Right forelimb (tissue), 1 donor: ENCODE measurements around the gene MAB21L4.

Source experiments
- DNase-seq: peaks from one replicate; pipeline ENCODE4 v3.0.0-alpha.2; 2018

The MAB21L4 gene

GRCh38 chr2:240895656-240896388 is at the start of gene MAB21L4:
Gene MAB21L4, minus strand, starts transcription at chr2:240896156. Its CDS starts 159 bp downstream, at chr2:240895997.
- no peak for DNase-seq

DNA sequence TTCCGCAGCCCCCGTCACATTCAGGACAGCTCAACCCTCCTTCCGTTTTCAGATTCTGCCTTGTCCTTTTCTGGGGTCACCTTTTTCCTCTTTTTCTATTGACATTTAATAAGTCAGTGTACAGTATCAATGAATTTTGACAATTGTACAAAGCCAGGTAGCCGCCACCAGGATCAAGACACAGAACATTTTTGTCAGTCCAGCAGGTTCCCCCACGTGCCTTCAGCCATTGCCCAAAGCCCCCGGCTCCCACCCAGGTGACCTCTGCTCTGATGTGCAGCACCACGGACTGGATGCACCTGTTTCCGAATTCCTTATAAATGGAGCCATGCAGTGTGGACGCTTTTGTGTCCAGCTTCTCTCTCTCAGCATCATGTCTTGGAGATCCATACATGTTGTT is 40.1 kb upstream of the MAB21L4 start:
- DNase-seq, result peak; percentile 3

DNA sequence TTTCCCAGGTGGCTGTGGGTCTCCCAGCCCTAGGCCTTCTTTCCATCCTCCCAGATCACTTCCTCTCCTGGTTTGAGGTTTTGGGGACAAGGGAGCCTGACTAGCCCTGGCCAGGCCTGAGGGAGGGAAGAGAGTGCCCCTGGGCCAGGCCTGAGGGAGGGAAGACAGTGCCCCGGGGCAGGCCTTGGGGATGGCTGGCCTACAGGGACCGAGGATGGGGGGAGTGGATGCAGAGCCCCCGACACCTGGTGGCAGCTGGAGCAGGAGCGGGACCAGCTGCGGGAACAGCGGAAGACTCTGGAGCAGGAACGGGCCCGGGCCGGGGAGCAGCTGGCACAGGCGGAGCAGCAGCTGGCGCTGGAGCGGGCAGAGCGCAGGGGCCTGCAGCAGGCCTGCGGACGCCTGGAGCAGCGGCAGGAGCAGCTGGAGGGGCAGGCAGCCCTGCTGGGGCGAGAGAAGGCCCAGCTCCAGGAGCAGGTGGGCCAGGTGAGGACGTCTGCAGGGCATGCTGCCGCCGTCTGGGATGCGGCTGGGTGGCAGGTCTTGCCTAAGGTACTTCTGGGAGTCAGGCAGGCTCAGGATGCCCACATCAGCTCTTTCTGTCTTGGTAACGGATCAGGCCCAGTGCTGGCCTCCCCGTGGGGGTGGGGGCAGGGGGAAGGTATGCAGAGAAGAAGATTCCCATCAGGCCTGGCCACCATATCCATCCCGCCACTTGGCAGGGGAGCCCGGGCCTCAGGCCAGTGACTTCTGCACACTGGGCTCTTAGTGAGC is 39.3 kb upstream of the MAB21L4 start:
- peak; percentile 56 for DNase-seq

GRCh38 chr2:240934701-240935102 is 38.7 kb upstream of the MAB21L4 start:
- DNase-seq, result no peak

DNA sequence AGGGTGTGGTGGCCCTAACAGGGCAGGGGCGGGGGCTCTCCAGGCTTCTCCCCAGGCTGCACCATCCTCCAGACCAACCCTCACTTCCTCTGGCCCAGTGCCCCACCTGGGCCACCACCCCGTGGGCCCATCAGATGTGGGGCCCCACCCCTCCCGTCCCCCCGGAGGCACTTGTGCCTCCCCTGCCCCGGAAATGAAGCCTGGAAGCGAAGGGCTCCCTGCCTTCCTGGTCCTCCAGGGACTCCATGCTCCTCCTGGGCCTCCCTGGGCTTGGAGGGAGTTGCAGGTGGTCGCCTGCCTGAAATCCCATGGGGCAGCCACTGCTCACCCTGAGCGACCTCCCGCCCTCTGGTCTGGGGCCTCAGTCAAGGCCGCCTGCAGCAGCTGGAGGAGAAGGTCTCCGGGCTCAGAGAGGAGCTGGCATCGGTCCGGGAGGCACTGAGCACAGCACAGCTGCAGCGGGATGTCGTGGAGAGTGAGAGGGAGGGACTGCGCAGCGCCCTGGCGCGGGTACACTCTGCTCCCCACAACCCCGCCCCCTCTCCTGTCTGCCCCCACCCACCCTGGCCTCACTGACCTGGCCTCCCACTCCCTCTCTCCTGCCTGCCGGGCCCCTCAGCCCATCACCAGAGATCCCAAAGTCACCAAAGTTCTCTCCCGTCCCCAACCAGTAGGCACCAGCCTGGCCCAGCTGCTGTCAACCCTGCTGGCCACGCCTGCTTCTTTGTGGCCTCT is 38.2 kb upstream of the MAB21L4 start:
- DNase-seq, result peak; percentile 34

GRCh38 chr2:240933048-240933965 is 37.4 kb upstream of the MAB21L4 start:
- peak; percentile 45 for DNase-seq

GRCh38 chr2:240932724-240933047 is 36.7 kb upstream of the MAB21L4 start:
- DNase-seq, result no peak

DNA sequence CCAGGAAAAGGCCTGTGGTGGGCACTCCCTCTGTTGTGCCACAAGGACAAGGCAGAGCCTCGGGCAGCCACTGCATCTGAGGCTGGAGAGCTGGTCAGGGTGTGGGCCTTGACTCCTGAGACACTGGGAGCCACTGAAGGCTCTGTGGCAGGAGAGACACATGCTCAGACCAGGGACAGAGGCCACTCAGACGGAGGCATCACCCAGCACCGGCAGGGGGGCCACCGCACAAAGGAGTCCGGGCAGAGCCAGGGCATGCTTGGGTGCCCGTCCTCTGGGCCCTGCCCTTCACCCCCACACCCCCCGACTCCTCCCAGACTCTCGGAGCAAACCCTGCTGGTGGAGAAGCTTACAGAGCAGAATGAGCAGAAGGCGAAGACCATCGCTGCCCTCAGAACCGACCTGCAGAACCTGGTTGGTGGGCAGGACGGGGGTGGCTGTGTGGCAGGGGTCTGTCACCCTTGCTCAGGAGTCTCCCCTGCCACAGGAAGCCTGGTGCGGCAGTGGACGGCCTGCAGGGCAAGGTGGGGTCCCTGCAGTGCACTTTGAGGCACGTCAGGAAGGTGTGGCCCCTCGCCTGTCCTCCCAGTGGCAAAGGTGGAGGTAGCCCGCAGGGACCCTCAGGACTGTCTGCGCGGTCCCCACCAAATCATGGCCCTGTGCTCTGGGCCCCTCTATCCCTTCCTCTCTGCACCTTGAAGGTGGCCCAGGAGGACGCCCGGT is 36.2 kb upstream of the MAB21L4 start:
- DNase-seq, result peak; percentile 39

DNA sequence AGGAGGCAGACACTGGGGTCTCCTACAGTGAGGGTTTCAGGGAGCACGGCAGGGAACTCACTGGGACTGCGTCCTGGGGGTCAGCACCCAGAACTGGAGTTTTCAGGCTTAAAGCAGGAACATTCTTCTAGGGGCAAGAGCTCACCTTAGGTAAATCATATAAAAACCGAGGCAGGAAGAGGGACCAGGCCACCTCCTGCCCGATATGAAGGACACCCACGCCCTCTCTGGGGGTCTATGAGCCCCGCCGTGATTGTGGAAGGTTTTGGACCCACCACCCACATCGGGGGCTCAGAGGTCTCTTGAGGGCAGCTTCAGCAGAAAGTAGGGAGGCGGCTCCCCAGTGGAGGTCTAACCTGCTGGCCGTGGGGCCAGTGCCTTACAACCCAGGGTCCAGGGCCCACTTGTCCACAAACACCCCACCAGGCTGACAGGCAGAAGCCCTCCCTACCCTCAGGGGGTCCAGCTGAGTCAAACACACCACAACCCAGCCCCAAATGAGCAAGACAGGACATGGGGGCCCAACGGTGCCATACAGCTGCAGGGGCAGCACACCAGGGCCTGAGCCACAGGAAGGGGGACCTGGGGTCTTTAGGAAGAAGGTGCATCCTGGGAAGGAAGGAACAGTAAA is 35.5 kb upstream of the MAB21L4 start:
- DNase-seq, result peak; percentile 11

DNA sequence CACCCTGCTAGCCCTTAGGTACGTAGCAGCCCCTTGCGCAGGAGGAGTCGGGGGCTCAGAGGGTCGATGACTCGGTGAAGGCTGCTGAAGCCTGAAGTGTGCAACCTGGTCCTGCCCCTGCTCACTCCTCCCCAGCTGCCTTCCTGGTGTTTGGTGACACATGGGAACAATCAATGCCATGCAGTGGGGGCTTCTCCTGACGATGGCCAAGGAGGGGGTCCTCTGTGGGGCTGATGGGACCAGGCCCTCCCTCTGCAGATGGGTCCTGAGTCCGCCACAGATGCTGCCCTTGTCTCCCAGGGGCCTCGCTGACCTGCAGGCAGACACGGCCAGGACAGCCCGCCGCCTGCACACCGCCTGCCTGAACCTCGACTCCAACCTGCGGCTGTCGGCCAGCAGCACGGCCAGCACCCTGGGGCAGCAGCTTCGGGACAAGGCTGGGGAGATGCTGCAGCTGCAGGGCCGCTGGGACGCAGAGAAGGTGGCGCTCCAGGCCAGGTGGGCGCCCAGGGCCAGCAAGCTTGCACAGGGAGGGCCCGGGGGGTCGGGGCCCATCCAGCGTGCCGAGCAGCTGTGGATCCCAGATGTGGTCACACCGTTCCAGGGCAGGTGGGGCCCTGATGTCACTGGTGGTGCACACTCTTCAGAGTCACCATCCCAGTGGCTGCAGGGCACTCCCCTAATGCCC is 34.8 kb upstream of the MAB21L4 start:
- peak; percentile 30 for DNase-seq

- peak; percentile 33 for DNase-seq
Measured at GRCh38 chr2:240930096-240930630, 34.2 kb upstream of the MAB21L4 start.

DNA sequence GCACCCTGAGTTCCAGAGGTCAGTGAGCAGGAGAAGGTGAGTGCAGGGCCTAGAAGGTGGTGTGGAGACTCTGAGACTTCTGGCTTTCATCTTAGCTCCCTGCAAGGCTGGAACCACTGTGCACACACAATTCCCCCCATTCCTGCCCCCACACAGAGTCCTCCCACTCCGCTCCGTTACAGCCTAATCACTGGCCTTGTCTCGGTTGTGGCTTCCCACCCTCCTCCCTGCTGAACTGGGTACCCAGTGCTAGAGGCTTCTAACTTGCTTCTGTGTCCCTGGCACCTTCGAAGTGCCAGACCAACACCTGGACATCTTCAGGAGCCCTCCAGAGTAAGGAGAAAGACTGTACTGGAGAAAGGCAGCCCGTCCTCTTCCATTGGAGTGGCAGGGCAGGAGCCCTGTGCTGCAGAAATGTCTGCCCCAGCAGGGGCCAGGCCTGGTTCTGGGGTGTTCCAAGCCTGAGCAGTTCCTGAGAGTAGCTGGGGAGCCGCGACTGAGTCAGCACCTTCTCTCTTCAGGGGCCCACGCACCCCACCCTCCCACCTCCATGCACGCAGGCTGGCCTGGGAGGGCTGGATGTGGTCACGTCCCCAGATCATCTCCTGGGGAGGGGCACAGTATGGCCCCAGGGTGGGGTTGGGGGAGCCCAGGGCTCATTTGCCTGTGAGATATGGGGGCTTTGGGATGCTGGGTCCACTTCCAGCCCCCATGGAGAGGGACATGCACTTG is 33.6 kb upstream of the MAB21L4 start:
- peak; percentile 25 for DNase-seq

GRCh38 chr2:240928476-240929363 is 32.8 kb upstream of the MAB21L4 start:
- peak; percentile 29 for DNase-seq

GRCh38 chr2:240927390-240927781 is 31.4 kb upstream of the MAB21L4 start:
- no peak for DNase-seq

- DNase-seq, result peak; percentile 41
Measured at GRCh38 chr2:240926516-240927389, 30.8 kb upstream of the MAB21L4 start.

- peak; percentile 27 for DNase-seq
Measured at GRCh38 chr2:240925568-240926515, 29.9 kb upstream of the MAB21L4 start.
